ENCODE data around the gene TNFRSF11A.

TNFRSF11A gene

DNA sequence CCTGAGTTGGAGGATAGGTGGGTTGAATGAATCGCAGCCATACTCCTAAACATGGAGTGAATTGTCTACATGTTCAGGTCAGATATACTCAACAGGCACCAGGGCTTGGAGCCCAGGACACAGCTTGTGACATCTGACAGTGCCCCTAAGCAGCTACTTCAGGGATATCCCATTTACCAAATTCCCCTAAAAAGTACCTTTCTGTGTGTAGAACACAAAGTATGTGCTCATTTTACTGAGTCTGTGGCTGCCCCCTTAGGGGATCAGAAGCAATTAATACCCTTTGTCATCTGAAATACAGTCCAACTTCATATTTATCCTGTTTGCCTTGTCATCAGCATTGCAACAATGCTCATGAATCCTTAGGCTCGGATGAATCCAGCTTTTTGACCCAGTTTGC, 20.8 kb downstream of the TNFRSF11A start:
- FAIRE-seq: no peak

DNA sequence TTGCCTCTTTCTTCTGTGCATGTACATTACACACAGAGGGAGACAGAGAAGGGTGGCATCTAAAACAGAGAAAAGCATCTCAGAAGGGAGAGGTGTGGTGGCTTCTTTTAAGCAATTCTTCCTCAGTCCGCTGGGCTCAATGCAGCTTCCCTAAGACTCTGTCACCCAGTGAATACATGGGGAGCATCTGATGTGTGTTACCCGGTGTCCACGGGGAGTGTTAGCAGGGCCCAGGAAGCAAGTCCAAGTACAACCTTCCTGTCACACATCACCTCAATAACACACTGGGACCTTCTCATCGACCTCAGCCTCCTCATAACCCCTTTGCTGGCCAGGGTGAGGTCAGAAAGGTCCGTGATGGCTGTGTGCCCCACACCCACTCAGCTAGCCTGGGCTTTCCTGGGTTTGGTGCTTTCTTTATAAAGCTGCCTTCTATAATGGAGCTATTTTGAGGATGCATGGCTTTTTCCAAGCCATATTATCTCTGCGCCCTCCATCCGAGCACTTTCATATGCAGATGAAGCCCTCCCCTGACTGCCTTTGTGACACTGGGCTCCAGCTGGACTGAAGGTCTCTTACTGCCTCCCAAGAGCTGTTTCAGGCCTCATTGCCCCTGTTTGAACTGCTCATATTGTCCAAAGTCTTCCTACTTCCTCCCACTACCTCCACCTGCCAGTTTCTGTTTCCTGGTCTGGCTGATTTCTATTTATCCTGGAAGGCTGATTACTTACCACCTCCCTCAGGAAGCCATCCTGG, 21.4 kb downstream of the TNFRSF11A start:
- no peak for FAIRE-seq

DNA sequence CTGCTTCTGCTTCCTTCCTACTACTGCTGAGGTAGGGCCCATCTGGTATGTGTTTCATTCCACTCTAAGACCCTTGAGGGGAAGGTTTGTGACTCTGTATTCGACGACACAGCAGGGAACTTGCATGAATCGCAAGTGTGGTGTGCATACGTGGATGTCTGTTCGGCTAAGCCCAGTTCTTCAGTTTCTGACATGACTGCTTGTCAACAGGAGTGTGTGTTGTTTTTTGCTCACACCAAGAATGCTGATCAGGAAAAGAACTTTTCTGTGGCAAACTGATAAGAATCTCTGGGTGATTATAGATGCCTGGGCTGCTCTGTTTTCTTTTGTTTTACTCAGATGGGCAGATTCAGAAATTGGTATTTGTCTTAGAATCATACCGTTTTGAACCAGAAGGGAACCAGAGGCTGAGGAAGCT, 22.0 kb downstream of the TNFRSF11A start:
- no peak for FAIRE-seq

DNA sequence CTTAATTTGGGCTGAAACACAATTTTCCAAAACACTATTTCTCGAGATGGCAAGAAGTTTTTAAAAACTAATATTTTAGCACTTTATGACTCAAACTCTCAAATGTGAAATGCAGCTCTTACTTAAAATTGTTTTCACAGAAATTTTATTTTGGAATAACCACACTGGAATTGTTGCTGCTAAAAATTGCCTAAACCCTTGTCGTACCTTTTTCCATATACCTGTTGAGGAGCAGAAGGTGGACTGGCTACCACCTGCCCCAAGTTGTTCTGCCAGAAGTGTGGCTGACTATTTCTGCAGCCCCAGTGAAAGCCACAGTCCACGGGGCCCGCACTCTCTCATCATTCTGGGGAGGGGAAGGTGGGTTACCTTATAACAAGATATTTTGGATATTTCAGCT, 23.4 kb downstream of the TNFRSF11A start:
- no peak for FAIRE-seq

DNA sequence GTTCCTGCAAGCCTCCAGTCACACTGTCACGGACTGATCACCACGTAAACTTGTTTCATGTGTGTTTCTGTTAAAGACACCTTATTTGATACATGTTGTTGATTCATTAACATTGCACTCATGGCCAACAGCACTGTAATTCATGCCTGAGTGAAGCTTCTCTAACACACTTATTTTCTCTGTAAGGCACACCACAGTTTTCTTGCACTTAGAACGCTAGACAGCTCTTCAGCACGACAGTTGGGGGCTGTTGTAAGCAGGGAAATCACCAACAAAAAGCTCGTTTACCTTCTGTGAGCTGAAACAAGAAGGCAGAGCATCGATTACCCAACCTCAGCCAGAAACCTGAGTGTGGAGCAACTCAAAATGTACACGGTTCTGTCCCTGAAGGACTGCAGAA, 28.1 kb downstream of the TNFRSF11A start:
- no peak for FAIRE-seq

DNA sequence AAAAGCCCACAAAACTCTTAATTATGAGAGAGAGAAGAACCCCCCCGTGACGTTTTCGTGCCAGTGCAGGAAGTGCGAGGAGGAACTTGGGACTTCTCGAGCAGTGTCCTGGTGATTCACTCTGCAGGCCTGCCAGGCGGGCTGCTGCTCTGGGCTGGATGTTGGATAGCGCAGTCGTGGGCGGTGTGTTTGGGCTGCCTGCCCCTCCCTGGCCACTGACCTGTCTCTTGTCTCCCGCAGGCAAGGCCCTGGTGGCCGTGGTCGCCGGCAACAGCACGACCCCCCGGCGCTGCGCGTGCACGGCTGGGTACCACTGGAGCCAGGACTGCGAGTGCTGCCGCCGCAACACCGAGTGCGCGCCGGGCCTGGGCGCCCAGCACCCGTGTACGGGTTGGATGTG, 29.0 kb downstream of the TNFRSF11A start:
- no peak for FAIRE-seq

DNA sequence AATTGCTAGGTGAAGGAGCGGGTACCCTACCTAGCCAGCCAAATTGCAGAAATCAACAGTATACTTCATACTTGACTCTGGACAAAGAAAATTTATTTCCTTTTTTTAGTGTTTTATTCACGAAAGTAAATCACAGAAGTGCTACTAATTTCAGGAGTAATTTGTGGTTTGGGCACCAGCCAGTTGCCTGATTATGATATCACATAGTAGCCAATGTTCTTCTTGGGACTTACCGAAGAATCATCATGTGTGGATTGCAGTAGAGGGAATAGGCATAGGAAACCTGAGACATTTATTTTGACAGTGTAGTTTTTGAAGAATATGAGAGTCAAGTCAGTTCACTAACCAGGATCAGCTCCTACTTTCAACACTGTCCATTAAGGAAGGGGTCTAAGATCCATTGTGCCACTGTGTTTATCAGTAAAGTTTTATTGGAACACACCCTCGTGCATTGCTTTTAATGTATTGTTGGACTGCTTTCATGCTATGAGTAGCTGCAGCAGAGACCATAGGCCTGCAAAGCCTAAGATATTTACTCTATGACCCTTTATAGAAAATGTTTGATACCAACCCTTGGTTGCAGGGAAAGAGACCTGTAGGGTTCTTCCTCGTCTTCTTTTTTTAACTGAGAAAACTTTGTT, 32.1 kb downstream of the TNFRSF11A start:
- FAIRE-seq: no peak

DNA sequence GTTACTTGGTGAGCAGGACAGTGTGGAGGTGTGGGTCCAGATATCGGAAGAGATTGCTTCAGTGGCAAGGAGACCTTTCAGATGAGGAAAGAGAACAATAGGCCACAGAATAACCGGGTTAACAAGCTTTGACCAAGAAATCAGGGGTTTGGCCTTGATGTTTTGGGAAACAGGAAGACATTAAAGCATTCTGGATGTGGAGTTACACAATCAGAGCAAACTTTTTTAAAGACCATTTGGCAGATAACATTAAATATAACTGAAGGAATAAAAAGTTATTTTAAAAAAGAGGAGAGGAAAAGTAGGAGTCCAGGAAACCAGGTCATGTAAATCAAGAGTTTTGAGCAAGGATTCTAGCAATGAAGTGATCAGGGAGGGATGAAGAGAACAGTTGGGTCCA, 35.7 kb downstream of the TNFRSF11A start:
- no peak for FAIRE-seq

DNA sequence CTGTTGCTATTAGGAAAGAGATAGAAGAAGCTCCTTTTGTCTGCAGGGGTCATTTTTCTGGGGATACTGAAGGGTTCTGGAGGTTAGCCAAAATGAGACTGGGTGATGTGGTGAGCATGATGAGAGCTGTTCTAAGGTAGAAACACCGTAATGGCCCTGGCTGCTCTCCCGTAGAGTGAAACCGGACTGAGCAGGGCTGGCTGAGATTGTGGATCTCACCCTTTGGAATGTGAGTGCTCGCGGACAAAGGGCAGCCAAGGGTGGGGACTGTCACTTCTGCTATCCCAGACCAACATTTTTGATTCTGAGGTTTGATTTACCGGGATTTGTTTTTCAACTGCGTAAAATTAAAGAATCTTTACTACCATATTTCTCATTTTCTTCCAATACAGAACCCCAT, 36.2 kb downstream of the TNFRSF11A start:
- FAIRE-seq: no peak

DNA sequence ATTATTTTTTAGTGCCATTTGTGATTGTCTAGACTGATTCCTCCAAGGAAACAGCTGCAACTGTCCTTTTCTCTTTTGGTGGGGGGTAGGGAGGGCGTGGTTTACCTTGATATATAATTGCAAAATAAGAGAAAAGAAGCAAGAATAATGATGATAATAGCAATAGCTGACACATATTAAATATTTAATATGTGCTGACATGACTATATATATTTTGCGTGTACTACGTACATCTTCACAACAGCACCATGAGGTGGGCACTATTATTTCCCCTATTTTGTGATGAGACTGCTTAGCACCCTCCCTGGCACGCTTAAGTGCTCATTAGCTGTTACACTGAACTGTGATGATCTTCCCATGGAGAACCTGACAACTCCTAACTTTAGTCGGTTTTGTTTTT, 39.4 kb downstream of the TNFRSF11A start:
- no peak for FAIRE-seq

DNA sequence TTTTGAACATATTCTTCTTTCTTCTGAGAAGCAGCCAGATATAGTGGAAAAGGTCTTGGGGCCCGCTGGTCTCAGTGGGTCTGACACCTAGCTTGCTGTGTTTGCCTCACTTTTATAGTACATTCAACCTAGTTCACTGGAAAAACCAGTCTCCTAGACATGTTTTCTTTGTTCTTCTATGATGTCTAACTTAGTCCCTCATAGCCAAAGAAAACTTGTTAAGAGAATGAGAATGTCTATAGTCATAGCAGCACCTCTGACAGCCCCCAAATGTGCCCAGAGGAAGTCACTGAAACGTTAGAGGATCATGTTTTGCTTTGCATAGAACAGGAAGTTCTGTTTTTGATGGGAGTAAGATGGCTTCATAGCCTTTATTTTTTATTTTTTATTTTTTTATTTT, 40.3 kb downstream of the TNFRSF11A start:
- FAIRE-seq: no peak

DNA sequence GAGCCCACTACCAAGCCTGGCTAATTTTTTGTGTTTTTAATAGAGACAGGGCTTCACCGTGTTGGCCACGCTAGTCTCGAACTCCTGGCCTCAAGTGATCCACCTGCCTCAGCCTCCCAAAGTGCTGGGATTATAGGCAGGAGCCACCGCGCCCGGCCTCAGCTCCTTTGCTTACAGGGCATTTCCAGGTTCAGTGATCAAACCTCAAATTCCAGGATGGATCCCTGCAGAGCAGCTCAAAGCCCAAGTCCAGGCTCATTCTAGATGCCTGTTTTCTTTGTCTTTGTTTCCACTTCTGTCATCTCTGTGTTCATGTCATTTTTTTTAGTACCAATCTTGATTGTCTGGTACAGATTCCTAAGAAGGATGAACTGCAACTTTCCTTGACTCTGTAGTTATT, 41.9 kb downstream of the TNFRSF11A start:
- no peak for FAIRE-seq

DNA sequence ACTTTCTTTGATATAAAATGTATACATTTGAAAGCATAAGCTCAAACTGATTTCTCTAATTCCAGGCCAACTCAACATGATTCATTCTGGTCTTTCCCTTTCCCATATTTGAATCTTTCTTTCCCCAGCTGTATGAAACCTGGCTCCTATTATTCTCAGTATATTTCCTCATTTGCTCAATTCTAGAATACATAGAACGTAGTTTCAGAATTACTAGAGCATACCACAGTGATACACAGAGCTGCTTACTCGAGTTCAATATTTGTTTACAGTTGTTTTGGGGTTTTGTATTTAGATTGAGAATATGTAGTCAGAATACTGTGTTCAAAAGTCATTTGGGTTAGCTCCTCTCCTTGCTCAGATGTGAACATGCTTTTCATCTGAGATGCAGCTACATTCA, 43.0 kb downstream of the TNFRSF11A start:
- no peak for FAIRE-seq

DNA sequence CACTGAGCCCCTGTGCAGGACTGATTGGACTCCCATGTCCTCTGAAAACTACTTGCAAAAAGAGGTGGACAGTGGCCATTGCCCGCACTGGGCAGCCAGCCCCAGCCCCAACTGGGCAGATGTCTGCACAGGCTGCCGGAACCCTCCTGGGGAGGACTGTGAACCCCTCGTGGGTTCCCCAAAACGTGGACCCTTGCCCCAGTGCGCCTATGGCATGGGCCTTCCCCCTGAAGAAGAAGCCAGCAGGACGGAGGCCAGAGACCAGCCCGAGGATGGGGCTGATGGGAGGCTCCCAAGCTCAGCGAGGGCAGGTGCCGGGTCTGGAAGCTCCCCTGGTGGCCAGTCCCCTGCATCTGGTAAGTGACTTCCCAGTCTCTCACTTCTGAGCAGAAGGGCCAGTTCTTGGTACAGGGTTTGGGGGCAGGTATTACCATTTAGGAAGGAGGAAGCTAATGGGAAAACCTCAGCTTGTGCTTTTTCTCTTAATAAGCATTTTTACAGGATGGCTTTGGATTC, 44.1 kb downstream of the TNFRSF11A start:
- FAIRE-seq: no peak

DNA sequence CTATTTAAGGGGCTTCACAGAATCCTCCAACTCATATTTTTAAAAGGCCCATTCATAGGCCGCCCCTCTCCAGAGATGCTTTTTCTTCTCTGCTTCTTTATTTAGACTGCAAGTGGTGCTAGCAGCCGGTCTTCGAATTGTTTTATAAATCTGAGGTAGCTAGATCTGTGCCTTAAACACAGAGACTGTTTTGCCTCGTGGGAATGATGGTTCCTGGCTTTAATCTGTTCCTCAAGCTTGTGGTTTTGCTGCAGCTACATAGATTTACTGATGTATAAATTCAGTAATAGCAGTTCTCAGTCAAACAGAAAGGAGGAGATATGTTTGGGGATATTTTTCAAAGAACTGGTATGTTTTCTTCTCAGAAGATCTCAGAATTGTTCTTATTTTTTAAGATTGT, 45.3 kb downstream of the TNFRSF11A start:
- no peak for FAIRE-seq

DNA sequence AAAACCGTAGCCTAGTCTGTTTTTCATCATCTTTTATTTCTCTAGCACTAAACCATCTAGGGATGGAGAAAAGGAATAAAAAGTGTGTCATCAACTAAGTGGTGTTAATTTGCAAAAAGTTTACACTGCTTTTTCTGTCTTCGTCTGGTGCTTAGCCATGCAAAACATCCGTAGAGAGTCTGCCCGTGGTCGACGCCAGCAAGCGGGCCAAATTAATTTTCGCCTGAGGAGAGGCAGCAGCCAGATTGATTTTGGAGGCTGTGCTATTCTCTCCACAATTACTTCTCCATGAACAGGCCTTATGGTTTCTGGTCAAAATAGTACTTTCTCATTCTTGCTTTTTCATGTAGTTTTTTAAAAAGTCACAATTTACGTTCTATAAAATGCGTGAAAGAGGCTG, 46.3 kb downstream of the TNFRSF11A start:
- FAIRE-seq: peak; percentile 75

DNA sequence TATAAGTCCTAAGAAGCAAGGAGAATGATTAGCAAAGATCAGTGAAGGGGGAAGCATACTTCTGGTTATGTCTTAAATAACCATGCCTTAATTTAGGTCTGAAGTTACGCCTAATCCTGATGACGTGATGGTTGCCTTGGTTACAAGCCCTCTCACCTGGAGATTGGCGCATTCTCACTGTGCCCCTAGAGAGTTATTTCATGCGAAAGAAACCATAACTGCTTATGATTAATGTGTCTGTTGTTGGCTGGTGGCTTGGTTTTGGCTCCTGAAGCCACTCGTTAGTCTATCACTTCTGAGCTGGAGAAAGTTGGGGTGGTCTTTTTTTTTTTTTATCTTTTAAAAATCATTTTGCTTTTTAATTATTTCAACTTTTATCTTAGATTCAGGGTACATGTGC, 47.0 kb downstream of the TNFRSF11A start:
- no peak for FAIRE-seq

DNA sequence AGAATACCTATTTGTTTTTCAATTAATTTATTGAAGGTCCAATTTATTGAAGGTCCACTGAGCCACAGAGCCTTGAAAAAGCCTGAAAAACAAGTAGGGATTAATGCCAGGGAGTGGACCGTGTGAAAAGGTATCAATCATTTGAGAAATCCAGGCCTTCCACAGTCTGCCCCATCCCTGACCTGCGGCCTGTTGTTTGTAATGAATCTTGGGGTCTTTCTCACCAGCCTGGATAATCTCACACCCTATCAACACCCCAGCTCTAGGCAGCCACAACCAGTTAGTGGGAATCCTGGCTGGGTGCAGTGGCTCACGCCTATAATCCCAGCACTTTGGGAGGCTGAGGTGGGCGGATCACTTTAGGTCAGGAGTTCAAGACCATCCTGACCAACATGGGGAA, 47.8 kb downstream of the TNFRSF11A start:
- FAIRE-seq: no peak

DNA sequence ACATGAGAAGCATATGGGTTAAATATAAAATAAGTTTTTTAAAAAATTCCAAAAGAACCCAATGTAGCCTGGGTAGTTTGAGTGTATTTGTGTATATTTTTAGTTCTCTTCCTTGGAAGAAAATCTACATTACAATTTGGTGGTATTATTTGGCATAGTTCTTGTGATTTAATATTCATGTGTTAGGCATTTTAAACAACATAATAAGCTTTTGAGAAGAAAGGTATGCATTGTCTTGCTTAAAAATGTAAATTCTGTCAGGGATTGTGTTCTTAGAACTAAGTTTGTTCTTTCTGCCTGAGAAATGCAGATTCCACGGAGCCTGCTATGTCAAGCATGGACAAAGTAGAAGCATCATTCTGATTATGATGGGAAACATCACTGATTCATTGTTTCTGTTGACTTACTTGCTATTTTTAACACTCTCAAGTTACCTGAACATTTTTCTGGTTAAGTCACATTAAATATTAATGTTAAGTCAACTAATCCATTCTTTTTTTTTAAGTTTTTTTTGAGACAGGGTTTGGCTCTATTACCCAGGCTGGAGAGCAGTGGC, 49.4 kb downstream of the TNFRSF11A start:
- FAIRE-seq: peak; percentile 35

DNA sequence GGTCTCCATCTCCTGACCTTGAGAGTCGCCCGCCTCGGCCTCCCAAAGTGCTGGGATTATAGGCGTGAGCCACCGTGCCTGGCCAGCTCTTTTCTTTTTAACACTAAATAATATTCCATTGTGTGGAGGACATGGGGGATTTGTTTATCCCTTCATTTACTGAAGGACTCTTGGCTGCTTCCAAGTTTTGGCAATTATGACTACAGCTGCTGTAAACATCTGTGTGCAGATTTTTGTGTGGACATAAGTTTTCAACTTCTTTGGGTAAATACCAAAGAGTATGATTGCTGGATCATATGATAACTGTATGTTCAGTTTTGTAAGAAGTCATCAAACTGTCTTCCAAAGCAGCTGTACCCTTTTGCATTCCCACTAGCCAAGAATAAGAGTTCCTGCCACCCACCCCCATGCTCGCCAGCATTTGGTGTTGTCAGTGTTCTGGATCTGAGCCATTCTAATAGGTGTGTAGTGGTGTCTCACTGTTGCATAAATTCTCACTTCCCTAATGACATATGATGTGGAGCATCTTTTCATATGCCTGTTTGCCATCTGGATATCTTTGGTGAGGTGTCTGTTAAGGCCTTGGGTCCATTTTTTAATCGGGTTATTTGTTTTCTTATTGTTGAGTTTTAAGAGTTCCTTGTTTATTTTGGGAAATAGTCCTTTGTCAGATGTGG, 52.2 kb downstream of the TNFRSF11A start:
- FAIRE-seq: peak; percentile 74

DNA sequence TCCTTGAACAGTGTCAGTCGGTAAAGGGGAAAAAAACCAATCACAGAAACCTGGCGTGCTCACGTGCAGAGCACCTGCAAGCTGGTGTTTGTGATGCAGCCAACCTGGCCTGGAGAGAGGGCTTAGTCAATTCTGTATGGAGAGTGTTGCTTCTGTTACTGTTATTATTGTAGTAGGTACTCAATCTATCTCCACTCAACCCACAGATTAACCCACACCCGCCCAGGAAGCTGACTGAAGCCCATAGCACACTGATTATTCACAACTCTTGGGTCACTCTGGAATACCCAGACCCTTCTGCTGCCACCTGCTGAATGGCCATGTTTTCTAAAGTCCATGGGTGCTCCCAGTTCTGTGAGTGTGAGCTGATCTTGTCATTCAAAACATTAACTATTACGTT, 53.9 kb downstream of the TNFRSF11A start:
- no peak for FAIRE-seq

DNA sequence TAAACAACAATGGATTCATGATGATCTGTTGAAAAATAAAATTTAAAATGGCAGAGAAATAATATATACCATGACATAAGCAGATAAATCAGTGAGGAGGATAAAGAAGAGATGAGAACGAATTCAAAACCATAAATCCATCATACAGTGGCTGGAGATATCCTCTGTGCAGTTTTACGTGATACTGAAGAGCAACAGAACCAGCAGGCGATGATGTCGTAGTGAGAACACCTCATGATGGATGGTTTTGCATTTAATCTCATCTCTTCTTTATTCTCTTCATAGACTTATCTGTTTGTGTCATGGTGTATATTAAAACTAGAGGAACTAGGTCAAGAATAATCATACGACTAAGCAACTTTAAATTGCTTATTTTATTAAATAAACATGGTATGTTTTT, 56.3 kb downstream of the TNFRSF11A start:
- FAIRE-seq: no peak

DNA sequence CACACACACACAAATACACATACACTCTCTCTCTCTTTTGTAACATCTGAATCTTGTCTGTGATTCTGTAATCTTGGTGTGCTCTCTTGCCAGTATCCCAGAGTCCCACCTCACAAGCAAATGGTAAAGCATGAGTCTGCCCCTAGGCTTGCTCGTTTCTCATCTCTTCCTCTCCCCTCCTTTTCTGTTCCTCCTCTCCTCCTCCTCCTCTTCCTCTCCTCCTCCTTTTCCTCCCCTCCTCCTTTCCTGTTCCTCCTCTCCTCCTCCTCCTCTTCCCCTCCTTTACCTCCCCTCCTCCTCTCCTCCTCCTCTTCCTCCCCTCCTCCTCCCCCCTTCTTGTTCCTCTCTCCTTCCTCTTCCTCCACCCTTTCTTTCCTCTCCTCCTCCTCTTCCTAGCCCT, 59.0 kb downstream of the TNFRSF11A start:
- no peak for FAIRE-seq
